Activated effector memory CD4-positive, alpha-beta T cell treated with anti-CD3 and anti-CD28 coated beads, Interleukin-2, amount 50 U/mL, for 16 hours (primary cell): ENCODE data around the gene AOX1.
"Not testable (repeated sequence)": the region's sequence is repeated elsewhere in the genome, so short reads cannot be mapped to it uniquely, and the experiment has no call there.

Source experiments
- DNase-seq: peaks from one replicate; pipeline ENCODE4 v3.0.0-alpha.2; 2020

The AOX1 gene

DNA sequence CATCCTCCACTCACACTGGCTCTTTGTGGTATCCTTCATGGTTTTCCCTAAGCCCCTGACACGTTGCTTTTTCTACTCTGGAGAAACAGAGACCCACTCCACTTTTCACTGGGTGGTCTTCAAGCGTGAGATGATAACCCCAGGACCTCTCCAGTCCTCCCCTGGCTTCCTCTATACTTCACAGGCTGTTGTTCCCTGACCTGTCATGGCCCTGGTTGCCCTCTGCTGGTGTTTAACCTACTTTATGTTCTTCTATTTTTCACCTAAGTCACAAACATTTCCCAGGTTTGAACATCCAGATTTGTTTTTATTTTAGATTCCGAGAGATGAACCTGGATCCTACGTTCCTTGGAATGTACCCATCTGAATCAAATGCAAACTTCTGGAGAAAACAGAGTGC, 84.5 kb downstream of the AOX1 start:
- DNase-seq, result no peak

DNA sequence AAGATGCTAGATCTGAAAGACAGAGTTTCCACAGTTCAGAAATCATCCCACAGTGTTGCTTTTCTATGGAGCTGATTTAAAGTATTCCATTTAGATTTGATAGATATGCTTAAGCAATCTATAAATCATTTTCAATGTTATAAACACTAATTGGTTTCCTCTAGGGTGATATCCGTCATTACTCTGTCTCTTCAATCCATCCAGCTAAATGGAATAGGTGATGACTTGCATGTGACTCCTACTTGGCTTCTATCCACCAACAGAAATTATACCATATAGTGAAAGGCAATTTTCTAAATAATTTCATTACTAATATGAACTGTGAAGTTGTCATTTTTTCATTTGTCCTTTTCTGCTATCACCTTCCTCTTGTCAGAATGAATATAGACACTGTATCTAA, 84.9 kb downstream of the AOX1 start:
- DNase-seq, result no peak

GRCh38 chr2:200673191-200673590, 87.4 kb downstream of the AOX1 start:
- no peak for DNase-seq

DNA sequence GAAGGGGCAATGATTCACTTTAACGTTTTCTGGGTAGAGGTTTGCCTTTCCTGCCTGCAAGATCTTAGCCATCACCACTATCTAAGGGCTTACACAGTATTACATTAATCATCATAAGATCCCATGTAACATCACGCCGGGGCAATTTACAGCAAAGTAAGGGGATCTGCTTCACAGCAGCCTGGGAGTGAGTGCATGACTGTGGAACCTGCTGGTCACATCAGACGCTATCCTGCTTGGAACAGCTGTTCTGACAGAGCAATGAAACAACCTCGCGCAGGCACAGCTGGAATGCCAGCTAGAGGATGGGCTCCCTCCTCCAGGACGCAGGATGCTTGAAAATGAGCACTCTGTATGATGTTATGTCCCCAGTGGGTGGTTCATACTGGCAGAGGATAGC, 89.0 kb downstream of the AOX1 start:
- DNase-seq, result no peak

- DNase-seq, result no peak
Measured at GRCh38 chr2:200677171-200677570, 91.4 kb downstream of the AOX1 start.

- no peak for DNase-seq
Measured at GRCh38 chr2:200677721-200678532, 92.1 kb downstream of the AOX1 start.

- no peak for DNase-seq
Measured at GRCh38 chr2:200679127-200679526, 93.3 kb downstream of the AOX1 start.

DNA sequence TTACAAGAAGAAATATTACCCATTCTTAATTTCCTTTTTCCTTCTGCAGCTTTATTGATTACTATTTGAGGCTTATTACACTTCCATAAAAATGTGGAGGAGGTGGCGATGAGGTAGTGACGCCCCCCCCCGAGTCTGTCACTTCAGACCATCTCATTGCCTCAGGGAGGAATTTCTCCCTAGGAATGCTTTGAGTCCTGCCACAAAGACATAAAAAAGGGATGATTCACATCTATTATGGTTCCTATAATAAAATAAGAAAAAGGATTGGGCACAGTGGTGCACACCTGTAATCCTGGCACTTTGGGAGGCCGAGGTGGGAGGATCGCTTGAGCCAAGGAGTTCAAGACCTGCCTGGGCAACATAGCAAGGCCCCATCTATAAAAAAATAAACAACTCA, 93.7 kb downstream of the AOX1 start:
- no peak for DNase-seq

DNA sequence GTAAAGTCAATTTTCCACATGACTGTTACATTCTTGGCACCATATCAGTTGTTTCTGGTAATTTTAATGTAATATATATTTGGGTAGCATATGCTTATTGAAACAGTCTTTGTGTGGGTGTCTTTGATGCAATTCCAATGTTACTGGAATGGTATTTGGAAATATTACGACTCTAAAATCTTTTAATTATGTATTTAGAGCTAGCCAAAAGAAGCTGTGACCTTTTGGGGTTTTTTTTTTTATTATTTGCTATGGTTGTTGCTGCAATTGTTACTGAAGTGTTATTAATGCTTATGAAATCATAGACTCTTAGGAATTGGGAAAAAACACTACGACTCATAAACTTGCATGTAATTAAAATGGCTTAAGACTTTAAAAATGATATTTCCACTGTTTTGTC, 95.9 kb downstream of the AOX1 start:
- DNase-seq, result no peak

GRCh38 chr2:200682407-200682806, 96.6 kb downstream of the AOX1 start:
- DNase-seq, result not testable (repeated sequence)

DNA sequence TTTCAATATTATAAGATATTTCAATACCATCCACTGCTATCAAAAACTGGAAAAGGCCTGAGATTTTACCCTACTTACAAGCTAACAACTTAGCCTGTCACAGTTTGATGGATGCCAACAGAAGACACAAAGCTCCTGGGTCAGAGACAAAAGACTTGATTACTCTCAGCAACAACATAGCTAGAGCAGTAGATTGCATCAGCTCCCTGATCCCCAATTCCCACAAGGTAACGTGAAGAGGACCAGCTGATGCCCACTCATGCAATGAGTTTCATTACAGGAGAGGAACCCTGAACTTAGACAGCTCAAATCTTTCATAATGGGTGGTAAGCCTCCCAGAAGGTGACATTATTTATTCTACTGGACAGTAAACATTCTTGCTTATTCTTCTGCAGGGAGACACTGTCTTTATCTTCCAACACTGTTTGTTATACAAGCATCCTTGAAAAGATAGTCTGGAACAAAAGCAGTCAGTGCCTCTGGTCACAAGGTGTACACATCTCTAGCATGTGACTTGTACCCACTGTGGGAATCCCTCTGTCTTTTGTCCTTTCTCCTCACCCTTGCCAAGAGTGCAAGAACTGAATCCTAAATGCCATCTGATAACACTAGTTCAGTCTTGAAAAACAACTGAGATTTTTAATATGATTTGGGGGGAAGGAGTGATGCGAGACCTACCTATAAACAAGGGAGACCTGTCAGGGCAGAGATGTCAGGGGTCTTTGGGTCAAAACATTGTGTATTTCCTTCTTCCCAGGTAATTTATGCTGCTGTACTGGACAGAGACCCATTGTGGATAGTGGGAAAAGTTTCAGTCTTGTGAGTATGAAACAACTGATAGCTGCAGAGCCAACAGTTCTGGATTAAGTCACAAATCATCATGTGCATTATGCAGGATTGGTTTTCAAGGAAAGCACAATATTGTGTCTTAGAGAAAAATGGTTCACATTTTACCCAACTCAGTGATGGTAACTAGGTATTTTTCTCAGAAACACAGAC, 102.4 kb downstream of the AOX1 start:
- DNase-seq, result no peak

DNA sequence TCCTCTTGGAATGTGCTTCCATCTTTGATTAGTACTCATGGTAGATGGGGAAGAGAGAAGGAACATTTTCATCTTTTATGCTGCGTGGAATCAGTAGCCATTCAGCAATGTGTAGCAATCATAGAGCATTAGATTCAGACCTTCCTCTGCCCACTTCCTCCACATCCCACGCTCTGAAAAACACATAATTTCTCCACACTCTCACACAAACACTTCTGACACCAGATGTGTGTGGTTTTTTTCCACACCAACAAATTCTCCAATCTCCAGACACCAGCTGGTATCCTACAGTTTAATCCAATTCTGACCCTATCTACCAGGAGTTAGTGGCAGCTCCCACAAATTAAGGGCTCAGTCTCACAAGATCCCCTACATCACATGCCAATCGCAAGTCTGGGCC, 103.3 kb downstream of the AOX1 start:
- DNase-seq, result no peak

- DNase-seq, result no peak
Measured at GRCh38 chr2:200693836-200694470, 108.1 kb downstream of the AOX1 start.

GRCh38 chr2:200695191-200695590, 109.4 kb downstream of the AOX1 start:
- DNase-seq, result no peak

DNA sequence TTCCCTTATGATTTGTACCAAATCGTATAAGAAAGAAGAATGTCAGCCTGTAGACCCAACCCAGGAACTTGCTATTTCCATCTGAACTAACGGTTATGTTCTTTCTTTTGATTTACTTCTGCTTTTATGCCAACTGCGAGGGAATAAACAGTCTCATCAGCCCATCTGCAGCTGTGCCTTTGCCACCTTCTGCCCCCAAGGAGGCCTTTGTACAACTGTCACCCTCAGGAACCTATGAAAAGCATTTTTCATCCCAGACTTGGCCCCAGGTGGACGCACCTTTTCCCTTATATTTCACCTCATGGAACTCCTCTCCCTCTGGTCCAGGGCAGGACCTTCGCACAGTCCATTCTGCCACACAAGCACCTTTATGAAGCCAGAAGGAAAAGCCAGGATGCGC, 109.8 kb downstream of the AOX1 start:
- no peak for DNase-seq

GRCh38 chr2:200698217-200698616, 112.4 kb downstream of the AOX1 start:
- DNase-seq, result no peak

DNA sequence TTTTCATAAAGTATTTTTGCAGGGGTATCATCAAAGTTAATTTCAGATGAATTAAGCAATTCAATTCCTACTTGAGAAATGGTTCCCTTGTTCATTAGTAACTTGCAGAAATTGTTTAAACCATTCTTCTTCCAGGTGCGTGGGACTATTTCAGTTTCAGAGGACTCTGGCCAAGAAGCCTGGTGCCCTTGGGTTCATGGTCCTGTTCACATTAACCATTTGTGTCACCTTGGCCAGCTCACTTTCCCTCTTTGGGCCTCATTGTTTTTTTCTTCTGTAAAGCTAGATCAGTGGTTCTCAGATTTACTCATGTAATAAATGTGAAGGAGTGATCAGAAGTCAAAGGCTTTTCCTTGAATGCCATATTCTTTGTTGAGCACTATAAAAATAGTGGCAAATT, 113.5 kb downstream of the AOX1 start:
- no peak for DNase-seq

- DNase-seq, result no peak
Measured at GRCh38 chr2:200700856-200701255, 115.0 kb downstream of the AOX1 start.

DNA sequence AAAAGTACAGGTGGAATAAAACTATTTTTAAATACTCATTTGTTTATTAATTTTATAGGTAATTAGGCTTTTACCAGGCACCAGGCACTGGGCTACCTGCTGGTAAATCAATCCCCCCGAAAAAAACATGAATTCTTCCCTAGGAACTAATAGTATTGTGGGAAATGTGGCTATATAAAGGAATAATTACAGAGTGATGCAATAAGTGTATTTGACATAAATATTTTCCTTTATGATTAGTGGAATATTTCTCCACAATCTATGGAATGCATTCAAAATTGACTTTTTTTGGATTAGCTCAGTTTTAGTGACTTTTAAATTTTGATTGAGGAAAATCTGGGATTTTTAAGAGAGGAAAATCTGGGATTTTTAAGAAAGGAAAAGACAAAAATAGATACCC, 116.2 kb downstream of the AOX1 start:
- DNase-seq, result no peak

GRCh38 chr2:200702646-200703118, 116.9 kb downstream of the AOX1 start:
- DNase-seq, result peak; percentile 83

DNA sequence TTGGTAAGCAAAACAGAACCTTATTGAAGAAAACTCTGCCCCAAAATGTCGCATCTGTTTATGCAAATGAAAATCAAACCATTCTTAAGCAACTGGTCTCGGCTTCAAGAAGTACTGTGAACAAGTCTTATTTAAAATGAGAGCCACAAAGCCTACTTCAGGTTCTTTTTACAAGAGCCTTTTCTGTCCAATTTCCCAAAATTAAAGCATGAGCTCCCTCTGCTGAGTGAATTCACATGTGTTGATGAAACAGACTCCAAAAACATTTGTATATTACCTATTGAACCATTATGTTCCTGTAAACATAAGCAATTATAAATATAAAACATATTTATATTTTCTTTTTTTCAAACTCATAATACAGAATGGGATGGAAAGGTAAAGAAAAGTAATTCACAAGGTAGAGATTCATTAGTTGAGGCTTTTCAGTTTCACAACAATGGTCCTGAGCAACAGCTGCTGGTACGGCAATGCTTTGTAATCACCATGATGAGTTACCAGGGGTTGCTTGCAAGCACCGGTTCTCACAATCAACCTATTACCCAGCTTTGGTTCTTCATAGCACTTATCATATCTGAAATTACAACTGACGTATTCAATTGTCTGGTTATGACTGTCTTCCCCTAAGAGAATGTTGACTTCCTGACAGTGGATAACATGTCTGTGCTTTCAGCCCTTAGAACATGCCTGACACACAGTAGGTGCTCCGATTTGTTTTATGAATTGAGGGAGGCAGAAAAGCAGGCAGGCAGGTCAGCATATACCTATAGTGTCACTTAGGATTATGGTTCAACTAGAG, 117.5 kb downstream of the AOX1 start:
- no peak for DNase-seq

DNA sequence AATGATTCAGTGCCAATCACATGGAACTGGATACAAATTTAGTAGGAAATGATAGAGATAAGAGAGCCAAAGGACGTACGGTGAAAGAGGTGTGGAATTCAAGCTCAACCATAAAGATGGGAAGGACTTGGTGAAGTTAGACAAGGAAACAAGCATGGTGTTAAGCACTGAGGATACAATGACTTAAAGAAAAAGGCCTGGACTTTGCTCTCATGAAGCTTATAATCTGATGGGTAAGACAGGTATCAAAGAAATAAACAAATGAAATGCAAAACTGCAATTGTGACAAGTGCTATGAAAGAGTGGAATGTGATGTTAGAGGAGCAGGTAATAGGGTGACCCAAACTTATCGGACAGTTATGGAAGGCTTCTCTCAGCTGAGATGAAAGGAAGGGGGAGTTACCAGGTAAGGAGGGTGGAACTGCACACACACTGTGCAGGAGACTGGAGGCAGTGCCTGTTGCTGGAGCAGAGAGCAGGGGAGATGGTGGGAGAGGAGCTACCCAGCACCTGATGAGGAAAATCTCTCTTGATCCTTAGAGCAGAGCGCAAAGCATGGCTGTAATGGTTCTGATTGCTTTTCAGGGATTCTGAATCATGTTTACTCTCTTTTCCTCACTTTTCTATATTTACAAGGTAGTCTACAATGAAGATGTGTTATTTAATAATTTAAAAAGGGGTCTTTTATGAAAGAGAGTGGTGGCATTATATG, 118.3 kb downstream of the AOX1 start:
- no peak for DNase-seq
